Measurements from ENCODE around the gene HLA-F. TPM values are rescaled to one million over a fixed set of nuclear protein-coding genes. Genes with fewer than 3 reads are reported as not detected.

Gene HLA-F
- polyA plus RNA-seq, 1 of the 3 experiments (the other 2 are of a cell fraction) = 0.31 TPM

GRCh38 chr6:29743568-29743967 is 20.3 kb downstream of the HLA-F start:
- Histone ChIP-seq H3K4me2 (no peak overlapping the region), H3K4me3 (ENCODE audit: low read depth in 2 of 2, low read length in 1 of 2) (no peak overlapping the region), H3K9me2 (no peaks in the 10 kb centered on the region), H3K36me3 (replicated peaks in 1 of 2; ENCODE audit: control insufficient read depth in 1 of 2, insufficient read depth in 2 of 2, low read length in 1 of 2) (no peaks in the 10 kb centered on the region), H4K20me1 (ENCODE audit: insufficient read depth) (no peaks in the 10 kb centered on the region), H3K27ac (ENCODE audit: low read depth in 2 of 2, low read length in 1 of 2) (no peak overlapping the region), H3K9ac (no peak overlapping the region), H3K27me3 (ENCODE audit: insufficient read depth) (peaks cover 27% of the 10 kb centered on the region), H3K4me1 (ENCODE audit: control insufficient read depth in 1 of 2, insufficient read depth in 2 of 2, low read depth in 1 of 2, low read length in 1 of 2) (peaks cover 0 to 3% of the 10 kb centered on the region in 2 experiments; a peak in 1 of 4 replicates), H2AFZ (ENCODE audit: low read depth) (no peak overlapping the region), H3F3A (replicated peaks; ENCODE audit: insufficient read depth) (no peaks in the 10 kb centered on the region), H3K9me3 (no peaks in the 10 kb centered on the region), H3K79me2 (ENCODE audit: insufficient read depth) (no peaks in the 10 kb centered on the region)
- no peak for DNase-seq
- ChIA-PET CTCF (interaction anchor here (1.1 to 1.9 kb wide), 2 partner anchors 9 to 91 kb away, joined by 3 to 5 read pairs; no protein-coding TSS in a partner anchor), POLR2A (no interaction called here)
- WGBS (ENCODE audit: low lambda C conversion rate) = 19% methylated on average over 4 of the region's 6 CpGs
- TF ChIP-seq, protein P1, sequence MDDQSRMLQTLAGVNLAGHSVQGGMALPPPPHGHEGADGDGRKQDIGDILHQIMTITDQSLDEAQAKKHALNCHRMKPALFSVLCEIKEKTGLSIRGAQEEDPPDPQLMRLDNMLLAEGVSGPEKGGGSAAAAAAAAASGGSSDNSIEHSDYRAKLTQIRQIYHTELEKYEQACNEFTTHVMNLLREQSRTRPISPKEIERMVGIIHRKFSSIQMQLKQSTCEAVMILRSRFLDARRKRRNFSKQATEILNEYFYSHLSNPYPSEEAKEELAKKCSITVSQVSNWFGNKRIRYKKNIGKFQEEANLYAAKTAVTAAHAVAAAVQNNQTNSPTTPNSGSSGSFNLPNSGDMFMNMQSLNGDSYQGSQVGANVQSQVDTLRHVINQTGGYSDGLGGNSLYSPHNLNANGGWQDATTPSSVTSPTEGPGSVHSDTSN (IDR thresholded peaks at IDR 0.05) = no peak
- TF ChIP-seq NRF1 (IDR thresholded peaks at IDR 0.05; ENCODE audit: low read depth, low read length) = no peak
- TF ChIP-seq USF2 (IDR thresholded peaks at IDR 0.05; ENCODE audit: borderline replicate concordance, low read depth, low read length) = no peak
- TF ChIP-seq YY1 (IDR thresholded peaks at IDR 0.05; ENCODE audit: low read depth) = no peak
- TF ChIP-seq RXRA (IDR thresholded peaks at IDR 0.05; ENCODE audit: borderline replicate concordance, low read depth) = no peak
- TF ChIP-seq SIN3A (IDR thresholded peaks at IDR 0.05; ENCODE audit: borderline replicate concordance, low read depth, low read length) = no peak
- TF ChIP-seq, protein P2, sequence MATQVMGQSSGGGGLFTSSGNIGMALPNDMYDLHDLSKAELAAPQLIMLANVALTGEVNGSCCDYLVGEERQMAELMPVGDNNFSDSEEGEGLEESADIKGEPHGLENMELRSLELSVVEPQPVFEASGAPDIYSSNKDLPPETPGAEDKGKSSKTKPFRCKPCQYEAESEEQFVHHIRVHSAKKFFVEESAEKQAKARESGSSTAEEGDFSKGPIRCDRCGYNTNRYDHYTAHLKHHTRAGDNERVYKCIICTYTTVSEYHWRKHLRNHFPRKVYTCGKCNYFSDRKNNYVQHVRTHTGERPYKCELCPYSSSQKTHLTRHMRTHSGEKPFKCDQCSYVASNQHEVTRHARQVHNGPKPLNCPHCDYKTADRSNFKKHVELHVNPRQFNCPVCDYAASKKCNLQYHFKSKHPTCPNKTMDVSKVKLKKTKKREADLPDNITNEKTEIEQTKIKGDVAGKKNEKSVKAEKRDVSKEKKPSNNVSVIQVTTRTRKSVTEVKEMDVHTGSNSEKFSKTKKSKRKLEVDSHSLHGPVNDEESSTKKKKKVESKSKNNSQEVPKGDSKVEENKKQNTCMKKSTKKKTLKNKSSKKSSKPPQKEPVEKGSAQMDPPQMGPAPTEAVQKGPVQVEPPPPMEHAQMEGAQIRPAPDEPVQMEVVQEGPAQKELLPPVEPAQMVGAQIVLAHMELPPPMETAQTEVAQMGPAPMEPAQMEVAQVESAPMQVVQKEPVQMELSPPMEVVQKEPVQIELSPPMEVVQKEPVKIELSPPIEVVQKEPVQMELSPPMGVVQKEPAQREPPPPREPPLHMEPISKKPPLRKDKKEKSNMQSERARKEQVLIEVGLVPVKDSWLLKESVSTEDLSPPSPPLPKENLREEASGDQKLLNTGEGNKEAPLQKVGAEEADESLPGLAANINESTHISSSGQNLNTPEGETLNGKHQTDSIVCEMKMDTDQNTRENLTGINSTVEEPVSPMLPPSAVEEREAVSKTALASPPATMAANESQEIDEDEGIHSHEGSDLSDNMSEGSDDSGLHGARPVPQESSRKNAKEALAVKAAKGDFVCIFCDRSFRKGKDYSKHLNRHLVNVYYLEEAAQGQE (IDR thresholded peaks at IDR 0.05; ENCODE audit: low read depth, low read length) = no peak
- TF ChIP-seq SMC3 (IDR thresholded peaks at IDR 0.05; ENCODE audit: low read depth, low read length) = no peak
- TF ChIP-seq, protein P3, sequence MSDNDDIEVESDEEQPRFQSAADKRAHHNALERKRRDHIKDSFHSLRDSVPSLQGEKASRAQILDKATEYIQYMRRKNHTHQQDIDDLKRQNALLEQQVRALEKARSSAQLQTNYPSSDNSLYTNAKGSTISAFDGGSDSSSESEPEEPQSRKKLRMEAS (IDR thresholded peaks at IDR 0.05; ENCODE audit: low read depth) = no peak
- TF ChIP-seq GABPA (IDR thresholded peaks at IDR 0.05; ENCODE audit: low read depth) = no peak

- H3K9me2 ChIP-seq = no peaks in the 10 kb centered on the region
- no peak overlapping the region for H3K9ac ChIP-seq
- H3K9me3 ChIP-seq = no peaks in the 10 kb centered on the region
- no peak overlapping the region for H3K4me2 ChIP-seq
- WGBS (ENCODE audit: low lambda C conversion rate) = 7% methylated on average over 2 of the region's 4 CpGs
- no peaks in the 10 kb centered on the region for H3K36me3 ChIP-seq (replicated peaks in 1 of 2; ENCODE audit: control insufficient read depth in 1 of 2, insufficient read depth in 2 of 2, low read length in 1 of 2)
- H3K4me3 ChIP-seq (ENCODE audit: low read depth in 2 of 2, low read length in 1 of 2) = no peak overlapping the region
- H3K27ac ChIP-seq (ENCODE audit: low read depth in 2 of 2, low read length in 1 of 2) = no peak overlapping the region
- peaks cover 0 to 7% of the 10 kb centered on the region in 2 experiments; a peak in 1 of 4 replicates for H3K4me1 ChIP-seq (ENCODE audit: control insufficient read depth in 1 of 2, insufficient read depth in 2 of 2, low read depth in 1 of 2, low read length in 1 of 2)
- peaks cover 29% of the 10 kb centered on the region for H3K27me3 ChIP-seq (ENCODE audit: insufficient read depth)
- H3K79me2 ChIP-seq (ENCODE audit: insufficient read depth) = no peaks in the 10 kb centered on the region
- DNase-seq = no peak
- ChIA-PET POLR2A (no interaction called here), CTCF (interaction anchor here (1.1 to 1.5 kb wide), 2 partner anchors 10 to 91 kb away, joined by 3 read pairs; no protein-coding TSS in a partner anchor)
- H2AFZ ChIP-seq (ENCODE audit: low read depth) = no peak overlapping the region
- H4K20me1 ChIP-seq (ENCODE audit: insufficient read depth) = no peaks in the 10 kb centered on the region
- H3F3A ChIP-seq (replicated peaks; ENCODE audit: insufficient read depth) = no peaks in the 10 kb centered on the region
- TF ChIP-seq SIN3A (IDR thresholded peaks at IDR 0.05; ENCODE audit: borderline replicate concordance, low read depth, low read length) (no peak), YY1 (IDR thresholded peaks at IDR 0.05; ENCODE audit: low read depth) (no peak), NRF1 (IDR thresholded peaks at IDR 0.05; ENCODE audit: low read depth, low read length) (no peak), RAD21 (IDR thresholded peaks at IDR 0.05; ENCODE audit: low read length) (no peak), FOXM1 (IDR thresholded peaks at IDR 0.05; ENCODE audit: low read depth) (no peak), CHD2 (IDR thresholded peaks at IDR 0.05; ENCODE audit: low read length, partially characterized antibody) (no peak), FOXJ3 (CRISPR knock-in tag; IDR thresholded peaks at IDR 0.05) (no peak)
These were observed 20.9 kb downstream of the HLA-F start for GRCh38 chr6:29744131-29744530.

All from SK-N-SH (cell line).